GM18526 (cell line): ENCODE results near the gene ASMT.

Experiments
- POLR2A ChIP-seq: IDR thresholded peaks from 3 replicates; pipeline ENCODE4 v1.6.1; 2011; ENCODE audit not compliant: insufficient read length; ENCODE audit errors: extremely low read depth

The ASMT gene

GRCh38 chrX:1610166-1610565, 4.7 kb upstream of the ASMT start:
- no peak for TF ChIP-seq POLR2A

- no peak for TF ChIP-seq POLR2A
Measured at GRCh38 chrX:1610736-1611135, 4.1 kb upstream of the ASMT start.

- TF ChIP-seq POLR2A: no peak
Measured at GRCh38 chrX:1612641-1613286, 2.1 kb upstream of the ASMT start.

GRCh38 chrX:1618689-1619088, 3.8 kb downstream of the ASMT start:
- no peak for TF ChIP-seq POLR2A

GRCh38 chrX:1623691-1624090, 8.8 kb downstream of the ASMT start:
- TF ChIP-seq POLR2A: no peak

- TF ChIP-seq POLR2A: no peak
Measured at GRCh38 chrX:1629244-1629643, 14.4 kb downstream of the ASMT start.

- TF ChIP-seq POLR2A: no peak
Measured at GRCh38 chrX:1646009-1646408, 31.1 kb downstream of the ASMT start.

- TF ChIP-seq POLR2A: no peak
Measured at GRCh38 chrX:1649621-1650020, 34.8 kb downstream of the ASMT start.

- TF ChIP-seq POLR2A: no peak
Measured at GRCh38 chrX:1656379-1656778, 41.5 kb downstream of the ASMT start.

GRCh38 chrX:1657367-1658070, 42.7 kb downstream of the ASMT start:
- peak; percentile 58 for TF ChIP-seq POLR2A

- TF ChIP-seq POLR2A: no peak
Measured at GRCh38 chrX:1658071-1658491, 43.2 kb downstream of the ASMT start.

- no peak for TF ChIP-seq POLR2A
Measured at GRCh38 chrX:1659664-1660461, 45.0 kb downstream of the ASMT start.

GRCh38 chrX:1661048-1661921, 46.4 kb downstream of the ASMT start:
- peak; percentile 21 for TF ChIP-seq POLR2A

GRCh38 chrX:1661922-1662221, 47.0 kb downstream of the ASMT start:
- TF ChIP-seq POLR2A: no peak

- TF ChIP-seq POLR2A: no peak
Measured at GRCh38 chrX:1667566-1667965, 52.7 kb downstream of the ASMT start.
